IMR-90 (cell line): ENCODE results near the gene PTCH1. TPM values are rescaled to one million over a fixed set of nuclear protein-coding genes. Genes with fewer than 3 reads are reported as not detected.

Experiments used
- ATAC-seq: fragments of 200-7000 bp; cut with Tn5 transposase; 2 replicates; pipeline ENCODE4 v1.9.1; 2020; ENCODE audit warnings: low read depth, mild to moderate bottlenecking, moderate library complexity
- BruUV-seq: library from RNA; stranded (reverse); fragments of 400-500 nt; replicated peaks from 2 replicates; lab custom pipeline; 2021; lab: Mats Ljungman, UMichigan
- CTCF ChIA-PET: fragments of 300-600 bp; formaldehyde crosslinking; extraction: SDS; loops from one replicate; lab custom pipeline; 2021; ENCODE audit warnings: antibody characterized with exemption; lab: Yijun Ruan, JAX
- POLR2A ChIA-PET: fragments of 300-600 bp; sonication (Branson Sonifier 250); formaldehyde crosslinking; loops from one replicate; lab custom pipeline; 2022; ENCODE audit warnings: antibody characterized with exemption; ENCODE audit not compliant: unreplicated experiment; lab: Charles Lee
- DNase-seq: peaks from one replicate; pipeline ENCODE4 v3.0.0; 2013
- H2AFZ ChIP-seq: replicated peaks from 2 replicates; pipeline ENCODE3; 2013; ENCODE audit warnings: low read length, mild to moderate bottlenecking; ENCODE audit not compliant: poor library complexity
- H2AK5ac ChIP-seq: 2 replicates; pipeline ENCODE4 v1.6.1; 2013; ENCODE audit warnings: low read depth, low read length, inconsistent platforms
- H2AK9ac ChIP-seq: replicated peaks from 2 replicates; pipeline ENCODE3; 2013; ENCODE audit warnings: mild to moderate bottlenecking, low read depth, low read length, moderate library complexity; ENCODE audit not compliant: poor library complexity
- H2BK120ac ChIP-seq: 2 replicates; pipeline ENCODE4 v1.6.1; 2013; ENCODE audit warnings: low read depth, low read length, inconsistent platforms
- H2BK15ac ChIP-seq: 3 replicates; pipeline ENCODE4 v1.6.1; 2013; ENCODE audit warnings: low read depth, low read length, inconsistent platforms
- H2BK20ac ChIP-seq: 2 replicates; pipeline ENCODE4 v1.6.1; 2013; ENCODE audit warnings: low read depth, mild to moderate bottlenecking, inconsistent platforms, low read length, moderate library complexity
- H2BK5ac ChIP-seq: 2 replicates; pipeline ENCODE4 v1.6.1; 2013; ENCODE audit warnings: mild to moderate bottlenecking, low read depth, low read length, inconsistent platforms; ENCODE audit not compliant: poor library complexity, severe bottlenecking
- H3K14ac ChIP-seq: replicated peaks from 2 replicates; pipeline ENCODE4 v1.6.1; 2013; ENCODE audit warnings: low read depth, low read length, inconsistent platforms
- H3K18ac ChIP-seq: 2 replicates; pipeline ENCODE4 v1.6.1; 2013; ENCODE audit warnings: low read depth, low read length, control low read depth
- H3K23ac ChIP-seq: 2 replicates; pipeline ENCODE4 v1.6.1; 2013; ENCODE audit warnings: low read depth, low read length, inconsistent platforms
- H3K27ac ChIP-seq: 2 replicates; pipeline ENCODE4 v1.5.1; 2013; ENCODE audit warnings: mild to moderate bottlenecking, control low read depth, low read length; ENCODE audit not compliant: insufficient read depth
- H3K27me3 ChIP-seq: 2 replicates; pipeline ENCODE4 v1.6.1; 2013; ENCODE audit warnings: low read length; ENCODE audit not compliant: control insufficient read depth, insufficient read depth
- H3K36me3 ChIP-seq: 2 replicates; pipeline ENCODE4 v1.6.1; 2013; ENCODE audit warnings: low read length, mixed read lengths; ENCODE audit not compliant: control insufficient read depth, insufficient read depth
- H3K4ac ChIP-seq: 2 replicates; pipeline ENCODE4 v1.6.1; 2013; ENCODE audit warnings: low read depth, low read length, inconsistent platforms
- H3K4me1 ChIP-seq: 2 replicates; pipeline ENCODE4 v1.6.1; 2013; ENCODE audit warnings: low read length, mixed read lengths; ENCODE audit not compliant: control insufficient read depth, insufficient read depth
- H3K4me2 ChIP-seq: 2 replicates; pipeline ENCODE4 v1.6.1; 2013; ENCODE audit warnings: low read depth, mild to moderate bottlenecking, control low read depth, low read length, moderate library complexity
- H3K4me3 ChIP-seq: 2 replicates; pipeline ENCODE4 v1.5.1; 2013; ENCODE audit warnings: low read depth, mild to moderate bottlenecking, control low read depth, low read length, moderate library complexity; ENCODE audit not compliant: insufficient read depth
- H3K56ac ChIP-seq: 2 replicates; pipeline ENCODE4 v1.6.1; 2013; ENCODE audit warnings: low read length, inconsistent platforms; ENCODE audit not compliant: insufficient read depth; ENCODE audit errors: extremely low read depth
- H3K79me1 ChIP-seq, 2 experiments: 2 replicates each; pipeline ENCODE4 v1.6.1; 2013; ENCODE audit warnings: low read length in 2 of 2, inconsistent platforms in 1 of 2, low read depth in 1 of 2
- H3K9ac ChIP-seq: 2 replicates; pipeline ENCODE4 v1.6.1; 2013; ENCODE audit warnings: low read depth, low read length, control low read depth
- H3K9me1 ChIP-seq: 2 replicates; pipeline ENCODE4 v1.6.1; 2013; ENCODE audit warnings: low read length, inconsistent platforms; ENCODE audit not compliant: insufficient read depth
- H3K9me3 ChIP-seq: 2 replicates; pipeline ENCODE4 v1.6.1; 2013; ENCODE audit warnings: low read length; ENCODE audit not compliant: control insufficient read depth, insufficient read depth
- H4K20me1 ChIP-seq: 2 replicates; pipeline ENCODE4 v1.6.1; 2013; ENCODE audit warnings: low read length, inconsistent platforms; ENCODE audit not compliant: insufficient read depth
- H4K5ac ChIP-seq: 2 replicates; pipeline ENCODE4 v1.6.1; 2013; ENCODE audit warnings: mild to moderate bottlenecking, low read depth, low read length, control low read depth
- H4K8ac ChIP-seq, 2 experiments: 2 replicates each; pipeline ENCODE4 v1.6.1; 2013; ENCODE audit warnings: low read depth in 2 of 2, low read length in 2 of 2, control low read depth in 1 of 2, inconsistent platforms in 1 of 2
- H4K91ac ChIP-seq: 2 replicates; pipeline ENCODE4 v1.6.1; 2013; ENCODE audit warnings: low read depth, low read length, inconsistent platforms; ENCODE audit not compliant: insufficient read depth
- BHLHE40 ChIP-seq: fragments of 150-350 bp; IDR thresholded peaks from 2 replicates; pipeline ENCODE4 v1.6.1; 2016; ENCODE audit warnings: mild to moderate bottlenecking, low read depth, low read length
- FOS ChIP-seq: fragments of 150-350 bp; IDR thresholded peaks from 2 replicates; pipeline ENCODE4 v1.6.1; 2016; ENCODE audit warnings: low read depth, low read length
- MAFK ChIP-seq: IDR thresholded peaks from 2 replicates; pipeline ENCODE4 v1.6.1; 2012; ENCODE audit warnings: low read depth, low read length, improper control_type of control experiment
- RCOR1 ChIP-seq: IDR thresholded peaks from 2 replicates; pipeline ENCODE4 v1.6.1; 2012; ENCODE audit warnings: mild to moderate bottlenecking, low read length, improper control_type of control experiment; ENCODE audit not compliant: insufficient replicate concordance
- RFX5 ChIP-seq: IDR thresholded peaks from 2 replicates; pipeline ENCODE4 v1.8.0; 2012; ENCODE audit warnings: low read depth, mild to moderate bottlenecking, low read length, moderate library complexity
- SMC3 ChIP-seq: fragments of 150-350 bp; IDR thresholded peaks from 2 replicates; pipeline ENCODE4 v1.6.1; 2016; ENCODE audit warnings: low read depth, mild to moderate bottlenecking, antibody characterized with exemption, low read length, moderate library complexity
- WGBS, 2 experiments: methylation state at CpG; one replicate each; pipeline versions ENCODE4 v1.1.5 to v1.1.7; 2013; ENCODE audit warnings: missing lambda C conversion rate in 2 of 2; ENCODE audit not compliant: insufficient read length in 1 of 2; ENCODE audit errors: extremely low coverage in 2 of 2; 5-methylcytosine and 5-hydroxymethylcytosine counted together
- dilution Hi-C: fragments of 300-500 bp; cut with HindIII; formaldehyde crosslinking; loops from one replicate; pipeline ENCODE4 v1.14.3; 2018; ENCODE audit warnings: low sequenced_read_pairs; ENCODE audit not compliant: unreplicated experiment
- in situ Hi-C: fragments of 300-500 bp; cut with MboI; formaldehyde crosslinking; loops from 3 replicates; pipeline ENCODE4 v1.14.3; 2019; ENCODE audit warnings: low sequenced_read_pairs, inconsistent platforms, mixed read lengths
- intact Hi-C: fragments of 100-400 bp; cut with micrococcal nuclease; formaldehyde crosslinking; loops from 2 replicates; pipeline ENCODE4 v1.10.0; 2022
- polyA plus RNA-seq, 3 experiments: library from polyadenylated mRNA; depleted of rRNA; stranded (reverse); fragments of >200 nt; gene quantifications; 2 replicates each; pipeline ENCODE4 v1.2.3, GENCODE V29; 2012; ENCODE audit warnings: low replicate concordance in 1 of 3
- total RNA-seq: library from RNA; depleted of rRNA; stranded (reverse); fragments of >200 nt; gene quantifications from 2 replicates; pipeline ENCODE4 v1.2.3, GENCODE V29; 2012
- TF ChIP-seq, protein P1 (sequence below): conservative IDR thresholded peaks from 2 replicates; pipeline ENCODE4 v1.5.1; 2012; ENCODE audit warnings: mild to moderate bottlenecking, low read depth, low read length, improper control_type of control experiment

The PTCH1 gene
- total and polyA plus RNA-seq, 2 of the 4 experiments (the other 2 are of a cell fraction), result 4.1 to 5.0 TPM

DNA sequence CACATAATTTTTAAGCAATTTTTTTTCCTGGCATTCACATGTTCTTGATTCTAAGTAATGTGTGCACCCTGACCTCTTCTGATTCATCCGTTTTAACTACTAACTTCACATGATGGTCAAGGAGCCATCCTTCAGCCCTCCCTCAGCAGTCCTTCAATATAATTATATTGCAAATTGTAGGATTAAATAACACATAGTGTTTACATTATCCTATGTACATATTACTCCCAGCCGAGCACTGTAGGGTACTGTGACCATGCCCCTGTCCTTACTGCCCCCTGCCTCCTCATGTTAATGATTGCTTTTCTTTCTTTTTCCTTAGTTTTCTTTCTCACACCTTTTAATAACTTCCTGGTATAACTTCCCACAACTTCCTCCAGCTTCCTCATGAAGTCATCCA lies 103.0 kb downstream of the PTCH1 start:
- H2AFZ ChIP-seq, result no peak overlapping the region
- H3K27me3 ChIP-seq, result no peaks in the 10 kb centered on the region
- DNase-seq (no peak), ATAC-seq (no peak)
- no peak overlapping the region for H2BK15ac ChIP-seq
- H3K4me2 ChIP-seq, result no peak overlapping the region
- H2BK20ac ChIP-seq, result no peak overlapping the region
- H3K14ac ChIP-seq, result 0 out of 2 replicates have a peak overlapping the region, but pooled peaks have one; percentile 58
- peak overlapping the region; percentile 55; the same call in 1 of the 2 replicates for H3K4ac ChIP-seq
- no peak overlapping the region for H3K27ac ChIP-seq
- H3K79me1 ChIP-seq, result no peaks in the 10 kb centered on the region
- H3K4me3 ChIP-seq, result no peak overlapping the region
- no peak overlapping the region for H3K9ac ChIP-seq
- no peaks in the 10 kb centered on the region for H3K36me3 ChIP-seq
- intact Hi-C loops, result no loop called here
- dilution Hi-C loops, result no loop called here
- H3K4me1 ChIP-seq, result peaks cover 5% of the 10 kb centered on the region
- POLR2A ChIA-PET, result no interaction called here
- CTCF ChIA-PET, result no interaction called here
- no peak overlapping the region for H3K23ac ChIP-seq
- no peak overlapping the region for H4K5ac ChIP-seq
- no peak overlapping the region for H2BK5ac ChIP-seq
- BruUV-seq, result no TSS peak
- TF ChIP-seq BHLHE40 (no peak), SMC3 (no peak), FOS (no peak), MAFK (no peak), RFX5 (no peak), RCOR1 (no peak)
- TF ChIP-seq, protein P1, sequence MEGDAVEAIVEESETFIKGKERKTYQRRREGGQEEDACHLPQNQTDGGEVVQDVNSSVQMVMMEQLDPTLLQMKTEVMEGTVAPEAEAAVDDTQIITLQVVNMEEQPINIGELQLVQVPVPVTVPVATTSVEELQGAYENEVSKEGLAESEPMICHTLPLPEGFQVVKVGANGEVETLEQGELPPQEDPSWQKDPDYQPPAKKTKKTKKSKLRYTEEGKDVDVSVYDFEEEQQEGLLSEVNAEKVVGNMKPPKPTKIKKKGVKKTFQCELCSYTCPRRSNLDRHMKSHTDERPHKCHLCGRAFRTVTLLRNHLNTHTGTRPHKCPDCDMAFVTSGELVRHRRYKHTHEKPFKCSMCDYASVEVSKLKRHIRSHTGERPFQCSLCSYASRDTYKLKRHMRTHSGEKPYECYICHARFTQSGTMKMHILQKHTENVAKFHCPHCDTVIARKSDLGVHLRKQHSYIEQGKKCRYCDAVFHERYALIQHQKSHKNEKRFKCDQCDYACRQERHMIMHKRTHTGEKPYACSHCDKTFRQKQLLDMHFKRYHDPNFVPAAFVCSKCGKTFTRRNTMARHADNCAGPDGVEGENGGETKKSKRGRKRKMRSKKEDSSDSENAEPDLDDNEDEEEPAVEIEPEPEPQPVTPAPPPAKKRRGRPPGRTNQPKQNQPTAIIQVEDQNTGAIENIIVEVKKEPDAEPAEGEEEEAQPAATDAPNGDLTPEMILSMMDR, result no peak
- peak overlapping the region; percentile 38; the same call in 1 of the 2 replicates for H2AK5ac ChIP-seq
- H3K9me3 ChIP-seq, result no peaks in the 10 kb centered on the region
- H4K20me1 ChIP-seq, result no peaks in the 10 kb centered on the region
- no peak overlapping the region for H4K8ac ChIP-seq
- H2AK9ac ChIP-seq, result no peak overlapping the region
- WGBS, 2 experiments, result no CpG with 5 or more reads among the region's 2 CpGs
- peak overlapping the region; percentile 12 for H2BK120ac ChIP-seq
- in situ Hi-C loops, result no loop called here
- no peak overlapping the region for H3K18ac ChIP-seq
- H3K56ac ChIP-seq, result no peak overlapping the region
- peaks cover 3% of the 10 kb centered on the region; the same call in 1 of the 2 replicates for H3K9me1 ChIP-seq
- no peak overlapping the region for H4K91ac ChIP-seq
